Stimulated activated CD8-positive, alpha-beta memory T cell treated with anti-CD3 and anti-CD28 coated beads, Interleukin-12 subunit alpha, Interleukin-12 subunit beta, amount 100 ng/mL, for 4 hours (primary cell): ENCODE data around the gene CDH22.

Experiments
- DNase-seq: peaks from one replicate; pipeline ENCODE4 v3.0.0-alpha.2; 2020; ENCODE audit warnings: low read depth

CDH22 gene

DNA sequence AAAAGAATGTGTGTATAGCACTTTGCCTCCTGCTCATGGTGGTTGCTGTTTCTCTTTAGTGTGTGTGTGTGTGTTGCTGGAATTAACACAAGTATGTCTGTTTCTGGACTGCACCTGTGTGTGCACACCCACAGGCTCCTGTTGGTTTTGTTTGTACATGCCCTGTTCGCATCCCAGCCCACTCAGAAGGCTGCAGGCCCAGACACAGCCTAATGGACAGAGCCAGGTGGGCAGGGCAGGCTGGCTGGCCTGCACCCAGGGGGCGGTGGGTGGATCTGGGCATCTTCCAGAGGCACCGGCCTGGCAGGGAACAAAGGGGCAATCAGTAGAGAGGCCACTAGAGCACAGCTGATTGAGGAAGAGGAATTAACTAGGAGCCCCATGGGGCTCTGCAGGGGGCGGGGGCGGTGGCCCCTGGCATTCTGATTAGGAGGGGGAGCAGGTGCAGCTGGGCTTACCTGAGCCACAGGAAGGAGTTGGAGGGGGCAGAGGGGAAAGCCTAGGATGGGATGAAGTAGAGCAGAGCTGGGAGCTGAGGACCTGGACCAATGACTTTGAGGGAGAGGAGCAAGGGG lies 168.3 kb downstream of the CDH22 start:
- DNase-seq: no peak

DNA sequence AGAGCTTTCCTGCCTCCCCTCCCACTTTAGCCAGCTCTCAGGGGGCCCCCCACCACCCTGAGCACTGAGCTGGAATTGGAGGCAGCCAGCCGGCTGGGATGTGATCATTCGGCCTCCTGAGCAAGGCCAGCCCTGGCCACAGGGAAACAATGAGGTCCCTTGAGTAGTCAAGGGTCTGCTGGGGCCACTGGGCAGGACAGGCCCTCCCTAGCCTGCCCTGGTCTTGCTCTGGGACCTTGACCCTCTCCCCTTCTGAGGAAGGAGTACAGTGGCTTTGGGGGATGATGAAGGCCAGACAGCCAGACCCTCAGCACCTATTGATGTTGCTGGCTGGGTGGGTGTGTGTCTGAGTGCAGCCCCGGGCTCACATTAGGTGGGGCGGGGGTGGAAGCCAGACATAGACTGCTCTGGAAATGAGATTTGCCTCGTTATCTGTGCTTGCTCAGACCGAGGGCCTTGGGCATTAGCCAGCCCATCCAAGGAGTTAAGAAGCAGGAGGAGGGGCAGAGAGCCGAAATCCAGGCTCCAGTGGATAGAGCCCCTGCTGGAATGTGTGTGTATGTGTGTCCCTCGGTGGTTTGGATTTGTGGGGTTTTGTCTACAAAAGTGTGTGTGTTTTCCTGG lies 168.9 kb downstream of the CDH22 start:
- DNase-seq: no peak

GRCh38 chr20:46137816-46138215 lies 170.5 kb downstream of the CDH22 start:
- DNase-seq: no peak

- DNase-seq: no peak
These were observed 172.3 kb downstream of the CDH22 start for GRCh38 chr20:46135856-46136633.

DNA sequence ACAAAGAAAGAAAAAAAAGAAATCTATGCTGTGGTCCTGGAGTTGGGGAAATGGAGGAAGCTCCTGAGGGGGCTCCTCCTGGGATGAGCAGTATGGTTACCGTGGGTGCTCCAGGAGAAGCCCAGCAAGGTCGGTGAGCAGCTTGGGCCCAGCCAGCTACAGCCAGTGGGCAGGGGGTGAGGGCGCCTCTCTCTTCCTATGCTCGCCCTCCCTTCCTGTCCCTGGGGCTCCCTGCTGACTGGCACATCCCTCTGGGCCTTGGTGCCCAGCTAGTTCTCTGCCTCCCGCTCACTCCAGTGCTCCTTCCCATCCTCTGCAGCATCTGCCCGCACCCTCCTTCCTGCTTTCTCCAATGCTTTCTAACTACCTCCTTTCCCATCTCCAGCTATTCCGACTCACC lies 173.6 kb downstream of the CDH22 start:
- no peak for DNase-seq

GRCh38 chr20:46133886-46134654 lies 174.2 kb downstream of the CDH22 start:
- DNase-seq: no peak

GRCh38 chr20:46132705-46133120 lies 175.6 kb downstream of the CDH22 start:
- DNase-seq: peak; percentile 18

DNA sequence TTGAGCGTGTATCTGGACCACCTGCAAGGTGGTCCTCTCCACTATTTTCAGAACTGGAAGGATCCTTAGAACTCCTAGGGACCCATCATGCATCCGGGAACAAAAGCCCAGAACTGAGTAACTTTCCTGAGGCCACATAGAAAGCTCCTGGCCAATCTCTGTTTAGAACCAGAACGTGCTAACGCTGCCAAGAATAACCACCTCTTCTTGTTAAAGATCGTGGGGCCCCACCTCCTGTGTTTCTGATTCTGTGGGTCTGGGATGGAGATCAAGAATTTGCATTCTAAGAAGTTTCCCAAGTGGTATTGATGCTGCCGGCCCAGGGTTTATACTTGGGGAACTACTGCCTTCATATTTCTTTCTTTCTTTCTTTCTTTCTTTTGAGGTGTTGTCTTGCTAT lies 176.9 kb downstream of the CDH22 start:
- DNase-seq: no peak

GRCh38 chr20:46130534-46130933 lies 177.8 kb downstream of the CDH22 start:
- no peak for DNase-seq

DNA sequence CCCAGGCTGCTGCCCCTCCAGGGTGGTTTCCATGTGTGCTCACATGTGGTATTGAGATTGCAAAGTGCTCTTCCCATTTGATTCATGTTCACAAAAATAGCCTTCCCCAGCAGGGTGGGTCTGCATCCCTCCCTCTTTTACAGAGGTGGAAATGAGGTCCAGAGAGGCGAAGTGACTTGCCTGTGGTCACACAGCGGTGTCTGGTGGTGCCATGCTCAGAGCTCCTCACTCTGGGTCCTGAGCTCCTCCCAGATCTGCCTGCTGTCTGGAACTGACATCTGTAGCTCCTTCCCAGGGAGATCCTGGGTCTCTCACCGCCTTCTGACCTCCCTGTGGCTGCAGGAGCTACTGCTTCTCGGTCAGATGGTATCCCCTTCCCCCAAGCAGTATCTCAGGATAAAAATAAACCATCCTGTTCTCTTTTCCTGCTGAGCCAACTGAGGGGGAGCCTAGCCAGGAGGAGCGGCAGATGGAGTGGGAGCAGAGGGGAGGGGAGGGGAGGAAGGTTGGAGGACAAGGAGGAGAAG lies 178.3 kb downstream of the CDH22 start:
- no peak for DNase-seq

DNA sequence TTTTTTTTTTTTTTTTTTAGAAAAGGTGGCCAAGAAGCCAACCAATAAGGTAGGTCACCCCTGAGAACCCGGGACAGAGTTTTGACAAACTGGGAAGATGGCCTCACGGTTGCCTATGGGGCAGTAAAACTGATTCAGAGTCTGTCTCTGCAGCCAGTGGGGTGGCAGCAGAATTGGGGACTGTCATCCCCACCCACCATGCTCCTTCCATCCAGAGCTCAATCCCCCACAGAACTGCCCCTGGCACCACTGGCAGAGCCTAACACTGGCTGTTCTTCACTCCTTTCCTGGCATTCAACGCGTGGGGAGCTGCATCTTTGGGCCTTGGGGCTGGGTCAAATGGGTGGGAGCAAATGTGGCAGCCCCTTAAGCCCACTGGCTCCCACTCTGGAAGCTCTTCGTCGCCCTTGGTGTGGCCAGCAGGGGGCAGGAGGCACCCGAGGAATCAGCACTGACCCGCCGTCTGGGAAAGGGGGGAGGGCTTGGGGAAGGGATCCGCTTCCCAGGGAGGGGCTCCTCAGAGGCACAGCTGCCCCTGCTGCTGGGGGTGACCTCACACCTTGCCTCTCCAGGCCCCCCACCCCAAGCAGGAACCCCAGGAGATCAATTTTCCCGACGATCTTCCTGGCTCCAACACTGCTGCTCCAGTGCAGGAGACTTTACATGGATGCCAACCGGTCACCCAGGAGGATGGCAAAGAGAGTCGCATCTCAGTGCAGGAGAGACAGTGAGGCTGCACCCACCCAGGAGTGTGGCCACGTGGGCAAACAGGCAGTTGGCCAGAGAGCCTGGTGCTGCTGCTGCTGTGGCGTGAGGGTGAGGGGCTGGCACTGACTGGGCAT lies 179.8 kb downstream of the CDH22 start:
- no peak for DNase-seq

DNA sequence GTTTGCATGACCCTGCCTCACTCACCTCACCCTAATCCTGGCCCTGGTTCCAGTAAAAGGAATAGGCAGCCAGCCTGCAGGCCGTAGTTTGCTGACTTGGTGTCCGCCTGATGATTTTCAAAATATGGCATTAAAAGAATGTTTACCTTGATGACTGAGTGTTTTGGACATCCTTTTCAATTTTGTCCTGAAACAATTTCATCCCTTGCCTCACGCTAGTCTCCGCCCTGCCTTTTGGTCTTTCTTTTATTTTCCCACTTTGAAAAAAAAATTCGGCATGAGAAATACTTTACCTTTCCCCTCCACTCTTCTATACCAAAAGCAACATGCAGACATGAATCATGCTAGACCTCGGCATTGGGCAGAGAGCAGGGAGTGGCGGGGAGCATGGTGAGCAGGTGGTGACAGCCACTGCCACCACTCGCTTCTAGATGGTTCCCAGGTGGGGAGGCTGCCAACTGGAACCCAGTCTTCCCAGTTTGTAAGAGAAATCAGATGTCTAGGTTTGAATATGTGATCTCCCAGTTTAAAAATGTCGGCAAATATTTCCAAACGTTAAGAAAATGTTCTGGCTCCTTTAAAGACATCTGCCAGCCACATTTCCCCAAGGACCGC lies 180.8 kb downstream of the CDH22 start:
- no peak for DNase-seq

DNA sequence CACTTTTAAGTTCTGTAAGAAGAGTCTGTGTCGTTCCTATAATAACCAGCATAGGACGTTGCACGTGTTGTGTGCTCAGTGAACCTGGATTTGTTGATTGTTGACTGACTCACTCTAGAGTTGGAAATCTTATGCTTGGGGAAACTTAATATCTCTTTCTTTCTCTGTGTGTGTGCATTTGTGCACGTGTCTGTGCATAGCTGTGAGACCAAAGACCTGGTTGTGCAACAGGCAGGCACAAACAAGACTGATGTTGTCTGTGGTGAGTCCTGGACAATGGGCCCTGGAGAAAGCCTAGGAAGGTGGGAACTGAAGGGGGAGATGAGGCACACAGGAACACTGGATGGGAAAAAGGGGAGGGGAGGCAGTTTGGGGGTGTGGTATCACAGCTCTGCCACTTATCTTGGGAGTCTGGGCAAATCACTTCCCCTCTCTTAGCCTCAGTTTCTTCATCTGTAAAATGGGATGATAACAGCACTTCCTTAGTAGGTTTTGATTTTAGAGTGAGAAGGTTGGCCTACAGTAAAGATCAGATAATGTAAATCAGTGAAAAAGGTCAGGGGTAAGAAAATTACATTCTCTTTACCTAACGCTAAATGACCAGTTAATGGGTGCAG lies 181.8 kb downstream of the CDH22 start:
- DNase-seq: no peak
